Measurements from ENCODE around the gene PKIB.

DNA sequence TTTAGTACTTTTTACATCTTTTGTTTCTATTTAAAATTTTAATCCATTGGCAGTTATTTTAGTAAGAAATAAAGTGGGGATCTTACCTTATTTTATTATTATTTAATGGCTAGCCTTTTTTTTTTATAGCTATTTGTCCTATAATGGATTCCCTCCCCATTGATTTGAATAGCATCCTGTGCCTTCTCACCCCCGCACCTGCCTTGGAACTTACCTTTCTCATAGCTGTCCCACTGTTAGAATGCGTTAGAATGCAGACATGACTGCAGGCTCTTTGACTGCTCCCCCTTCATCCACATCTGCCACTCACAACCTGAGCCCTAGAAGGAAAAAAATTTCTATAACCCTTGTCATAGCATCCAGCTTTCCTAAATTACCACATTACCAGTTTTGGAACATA, 9.1 kb downstream of the PKIB start:
- TF ChIP-seq, protein P1, sequence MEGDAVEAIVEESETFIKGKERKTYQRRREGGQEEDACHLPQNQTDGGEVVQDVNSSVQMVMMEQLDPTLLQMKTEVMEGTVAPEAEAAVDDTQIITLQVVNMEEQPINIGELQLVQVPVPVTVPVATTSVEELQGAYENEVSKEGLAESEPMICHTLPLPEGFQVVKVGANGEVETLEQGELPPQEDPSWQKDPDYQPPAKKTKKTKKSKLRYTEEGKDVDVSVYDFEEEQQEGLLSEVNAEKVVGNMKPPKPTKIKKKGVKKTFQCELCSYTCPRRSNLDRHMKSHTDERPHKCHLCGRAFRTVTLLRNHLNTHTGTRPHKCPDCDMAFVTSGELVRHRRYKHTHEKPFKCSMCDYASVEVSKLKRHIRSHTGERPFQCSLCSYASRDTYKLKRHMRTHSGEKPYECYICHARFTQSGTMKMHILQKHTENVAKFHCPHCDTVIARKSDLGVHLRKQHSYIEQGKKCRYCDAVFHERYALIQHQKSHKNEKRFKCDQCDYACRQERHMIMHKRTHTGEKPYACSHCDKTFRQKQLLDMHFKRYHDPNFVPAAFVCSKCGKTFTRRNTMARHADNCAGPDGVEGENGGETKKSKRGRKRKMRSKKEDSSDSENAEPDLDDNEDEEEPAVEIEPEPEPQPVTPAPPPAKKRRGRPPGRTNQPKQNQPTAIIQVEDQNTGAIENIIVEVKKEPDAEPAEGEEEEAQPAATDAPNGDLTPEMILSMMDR (IDR thresholded peaks at IDR 0.05; ENCODE audit: low read length) = no peak
- TF ChIP-seq EZH2phosphoT487 (IDR thresholded peaks at IDR 0.05; ENCODE audit: low read length) = no peak
